Panc1 (cell line): ENCODE data around the gene DCDC2.

ENCODE experiments used
- CTCF ChIP-seq: fragments of 450-650 bp; IDR thresholded peaks from 2 replicates; pipeline ENCODE4 v1.5.1; 2017; ENCODE audit warnings: mild to moderate bottlenecking
- POLR2AphosphoS5 ChIP-seq: IDR thresholded peaks from 2 replicates; pipeline ENCODE4 v1.6.1; 2012; ENCODE audit warnings: mild to moderate bottlenecking, low read depth, low read length, moderate library complexity
- SIN3A ChIP-seq: IDR thresholded peaks from 2 replicates; pipeline ENCODE4 v1.6.1; 2012; ENCODE audit warnings: low read depth, mild to moderate bottlenecking, low read length, moderate library complexity, borderline replicate concordance; ENCODE audit not compliant: insufficient read depth

- TF ChIP-seq POLR2AphosphoS5: no peak
- TF ChIP-seq CTCF: no peak
- no peak for TF ChIP-seq SIN3A
Measured at GRCh38 chr6:24238700-24239099, 119.2 kb downstream of the DCDC2 start.
